Caco-2 (cell line): ENCODE measurements around the gene ADRA1B. TPM values are rescaled to one million over a fixed set of nuclear protein-coding genes. Genes with fewer than 3 reads are reported as not detected.

ENCODE experiments used
- BruUV-seq: library from RNA; stranded (reverse); fragments of 400-500 nt; replicated peaks from 2 replicates; lab custom pipeline; 2021; lab: Mats Ljungman, UMichigan
- CTCF ChIA-PET: fragments of 300-600 bp; sonication (Branson Sonifier 250); formaldehyde crosslinking; loops from one replicate; lab custom pipeline; 2022; ENCODE audit warnings: antibody characterized with exemption; lab: Charles Lee
- POLR2A ChIA-PET: fragments of 300-600 bp; sonication (Branson Sonifier 250); formaldehyde crosslinking; loops from one replicate; lab custom pipeline; 2022; ENCODE audit warnings: antibody characterized with exemption; lab: Charles Lee
- DNase-seq, 2 experiments: peaks; one replicate each; pipeline versions ENCODE4 v3.0.0 to v3.0.0-alpha.2; 2020 to 2022
- H3K27me3 ChIP-seq: replicated peaks from 2 replicates; pipeline ENCODE4 v1.6.0; 2011; ENCODE audit warnings: low read length; ENCODE audit not compliant: control insufficient read depth, insufficient read depth
- H3K36me3 ChIP-seq: 2 replicates; pipeline ENCODE4 v1.5.1; 2011; ENCODE audit warnings: low read length; ENCODE audit not compliant: control insufficient read depth, insufficient read depth
- H3K4me1 ChIP-seq: fragments of 250-450 bp; sonication (Bioruptor Pico); 2 replicates; pipeline ENCODE4 v1.5.1; 2020; ENCODE audit warnings: mild to moderate bottlenecking
- H3K4me3 ChIP-seq: 2 replicates; pipeline ENCODE4 v1.5.1; 2011; ENCODE audit warnings: low read depth, mild to moderate bottlenecking, control low read depth, low read length
- H3K9me3 ChIP-seq: fragments of 250-450 bp; sonication (Bioruptor Pico); 2 replicates; pipeline ENCODE4 v1.5.1; 2020; ENCODE audit warnings: mild to moderate bottlenecking, moderate library complexity
- H3K27ac Mint-ChIP-seq: one replicate; pipeline ENCODE4 v1.8.0; 2022; ENCODE audit warnings: mixed read lengths; ENCODE audit not compliant: unreplicated experiment
- H3K27me3 Mint-ChIP-seq: one replicate; pipeline ENCODE4 v1.8.0; 2022; ENCODE audit warnings: mixed read lengths; ENCODE audit not compliant: insufficient read depth, unreplicated experiment
- H3K36me3 Mint-ChIP-seq: one replicate; pipeline ENCODE4 v1.8.0; 2022; ENCODE audit warnings: mild to moderate bottlenecking, mixed read lengths; ENCODE audit not compliant: insufficient read depth, unreplicated experiment
- H3K4me1 Mint-ChIP-seq: one replicate; pipeline ENCODE4 v1.8.0; 2022; ENCODE audit warnings: low read depth, mixed read lengths; ENCODE audit not compliant: unreplicated experiment
- H3K4me3 Mint-ChIP-seq: one replicate; pipeline ENCODE4 v1.8.0; 2022; ENCODE audit warnings: mild to moderate bottlenecking, moderate library complexity, mixed read lengths; ENCODE audit not compliant: unreplicated experiment
- H3K9me3 Mint-ChIP-seq: one replicate; pipeline ENCODE4 v1.8.0; 2022; ENCODE audit warnings: mixed read lengths; ENCODE audit not compliant: unreplicated experiment
- CTCF ChIP-seq, 2 experiments: fragments of 200-600 bp in 1 of 2; IDR thresholded peaks; 1 replicate in 1 of 2; 2 replicates in 1 of 2; pipeline versions ENCODE4 v1.5.1 to v1.8.0; 2011 to 2022; ENCODE audit warnings: antibody characterized with exemption in 1 of 2, control low read depth in 1 of 2, inconsistent platforms in 1 of 2, low read depth in 1 of 2, low read length in 1 of 2, mild to moderate bottlenecking in 1 of 2, moderate library complexity in 1 of 2; ENCODE audit not compliant: insufficient read depth in 1 of 2, severe bottlenecking in 1 of 2, unreplicated experiment in 1 of 2
- intact Hi-C: fragments of 100-400 bp; cut with micrococcal nuclease; formaldehyde crosslinking; loops from one replicate; pipeline ENCODE4 v1.10.0; 2022; ENCODE audit not compliant: unreplicated experiment
- total RNA-seq: library from RNA; stranded (reverse); gene quantifications from 2 replicates; pipeline ENCODE4 v1.2.3, GENCODE V29; 2022

The ADRA1B gene
- total RNA-seq, 1 experiment from 2014 or later, result not detected

DNA sequence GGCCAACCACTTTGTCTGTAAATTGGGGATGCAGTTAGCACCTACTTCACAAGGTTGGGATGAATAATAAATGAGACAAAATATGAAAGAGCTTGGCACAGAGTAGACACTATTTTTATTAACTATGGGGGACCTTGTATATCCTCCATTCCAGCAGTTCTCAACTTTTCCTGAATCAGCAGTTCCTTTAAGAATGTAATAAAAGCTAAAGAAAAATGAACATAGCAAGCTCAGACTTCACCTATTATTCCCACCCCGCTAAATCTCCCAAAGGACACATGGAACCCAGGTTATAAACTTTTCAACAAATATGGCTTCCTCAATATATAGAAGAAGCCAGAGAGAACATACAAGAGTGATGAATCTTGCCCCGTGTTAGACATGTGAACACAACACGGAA, 60.6 kb downstream of the ADRA1B start:
- H3K27me3 Mint-ChIP-seq, result peaks cover 44% of the 10 kb centered on the region
- no peak overlapping the region for H3K27ac Mint-ChIP-seq
- H3K9me3 Mint-ChIP-seq, result no peaks in the 10 kb centered on the region
- intact Hi-C loops, result no loop called here
- Histone ChIP-seq H3K4me1 (no peaks in the 10 kb centered on the region; the same call in 1 of the 2 replicates), H3K36me3 (no peaks in the 10 kb centered on the region), H3K4me3 (no peak overlapping the region), H3K27me3 (no peaks in the 10 kb centered on the region), H3K9me3 (no peaks in the 10 kb centered on the region)
- no peaks in the 10 kb centered on the region for H3K36me3 Mint-ChIP-seq
- no peak for TF ChIP-seq CTCF (IDR thresholded peaks at IDR 0.05; ENCODE audit: insufficient read depth in 1 of 2, low read depth in 1 of 2, low read length in 1 of 2, severe bottlenecking in 1 of 2, unreplicated experiment in 1 of 2)
- H3K4me3 Mint-ChIP-seq, result no peak overlapping the region
- H3K4me1 Mint-ChIP-seq, result no peaks in the 10 kb centered on the region
- no TSS peak for BruUV-seq
- ChIA-PET POLR2A (no interaction called here), CTCF (interaction anchor here (2.1 kb wide), 1 partner anchor 10 kb away, joined by 5 read pairs; no protein-coding TSS in a partner anchor)
- DNase-seq, result no peak

- Mint-ChIP-seq H3K4me3 (no peak overlapping the region), H3K4me1 (no peaks in the 10 kb centered on the region), H3K27ac (no peak overlapping the region), H3K27me3 (peaks cover 37% of the 10 kb centered on the region), H3K36me3 (no peaks in the 10 kb centered on the region), H3K9me3 (no peaks in the 10 kb centered on the region)
- intact Hi-C loops, result no loop called here
- ChIA-PET POLR2A (no interaction called here), CTCF (interaction anchor here (1.4 kb wide), 1 partner anchor 9 kb away, joined by 5 read pairs; no protein-coding TSS in a partner anchor)
- no TSS peak for BruUV-seq
- H3K4me3 ChIP-seq, result no peak overlapping the region
- H3K27me3 ChIP-seq, result no peaks in the 10 kb centered on the region; the same call in 1 of the 2 replicates
- no peak for DNase-seq
- no peaks in the 10 kb centered on the region for H3K36me3 ChIP-seq
- H3K9me3 ChIP-seq, result no peaks in the 10 kb centered on the region
- no peak for TF ChIP-seq CTCF (IDR thresholded peaks at IDR 0.05; ENCODE audit: insufficient read depth in 1 of 2, low read depth in 1 of 2, low read length in 1 of 2, severe bottlenecking in 1 of 2, unreplicated experiment in 1 of 2)
- H3K4me1 ChIP-seq, result no peaks in the 10 kb centered on the region
Observed at GRCh38 chr5:159978358-159978757, 62.1 kb downstream of the ADRA1B start.

DNA sequence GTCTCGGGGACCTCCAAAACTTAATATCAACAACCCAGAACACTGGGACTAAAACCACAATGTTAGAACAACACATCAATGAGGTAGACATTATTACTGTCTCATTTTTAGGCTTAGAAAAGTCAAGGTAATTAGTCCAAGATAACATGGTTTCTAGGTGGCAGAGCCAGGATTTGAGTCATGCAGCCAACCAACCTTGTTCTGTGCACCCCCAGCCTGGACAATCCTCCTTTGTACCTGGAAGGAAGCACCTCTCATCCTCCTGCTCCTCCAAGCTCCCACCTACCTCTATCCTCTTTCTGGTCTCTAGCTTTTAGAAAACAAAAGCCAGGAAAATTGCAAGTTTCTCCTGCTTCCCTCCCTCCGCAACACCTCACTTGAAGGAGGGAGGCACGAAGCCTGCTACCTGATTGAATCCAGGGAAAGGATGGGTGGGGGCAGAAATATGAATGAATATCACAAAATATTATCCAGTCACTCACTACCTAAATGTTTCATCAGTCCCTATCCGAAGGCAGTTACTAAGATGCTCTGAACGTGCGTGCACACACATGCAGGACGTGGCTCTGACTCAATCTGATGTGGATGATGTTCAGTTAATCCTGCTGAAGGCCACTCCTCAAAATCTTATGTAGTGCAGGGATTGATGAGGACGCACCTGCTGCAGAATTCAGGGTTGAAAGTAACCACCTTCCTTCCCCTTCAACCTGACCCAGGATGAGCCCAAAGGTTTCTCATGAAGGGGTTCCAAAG, 66.3 kb downstream of the ADRA1B start:
- ChIA-PET CTCF (no interaction called here), POLR2A (no interaction called here)
- Mint-ChIP-seq H3K9me3 (no peaks in the 10 kb centered on the region), H3K4me1 (no peaks in the 10 kb centered on the region), H3K27ac (no peak overlapping the region), H3K36me3 (no peaks in the 10 kb centered on the region), H3K27me3 (peaks cover 37% of the 10 kb centered on the region), H3K4me3 (no peak overlapping the region)
- H3K27me3 ChIP-seq, result no peaks in the 10 kb centered on the region; the same call in none of the 2 replicates
- intact Hi-C loops, result no loop called here
- DNase-seq, result no peak
- no peaks in the 10 kb centered on the region for H3K9me3 ChIP-seq
- no peaks in the 10 kb centered on the region for H3K36me3 ChIP-seq
- no peak overlapping the region for H3K4me3 ChIP-seq
- H3K4me1 ChIP-seq, result peaks cover 4% of the 10 kb centered on the region; the same call in 1 of the 2 replicates
- no peak for TF ChIP-seq CTCF (IDR thresholded peaks at IDR 0.05; ENCODE audit: insufficient read depth in 1 of 2, low read depth in 1 of 2, low read length in 1 of 2, severe bottlenecking in 1 of 2, unreplicated experiment in 1 of 2)
- BruUV-seq, result no TSS peak
